Right atrium auricular region (tissue), 2 donors: Measurements from ENCODE around the gene CD72. TPM values are rescaled to one million over a fixed set of nuclear protein-coding genes. Genes with fewer than 3 reads are reported as not detected.
A peak's percentile ranks its signal among the peaks of the same experiment; 100 is the strongest.

ENCODE experiments used
- DNase-seq: peaks from one replicate; pipeline ENCODE4 v3.0.0-alpha.2; 2019; ENCODE audit warnings: low spot score
- H3K27ac ChIP-seq, 2 donors: fragments of 200-600 bp; sonication (generic); 1 replicate in 1 of 2; 2 replicates in 1 of 2; pipeline ENCODE4 v1.5.1; 2016 to 2019
- H3K27me3 ChIP-seq, 2 donors: fragments of 200-600 bp; sonication (generic); one replicate each; pipeline versions ENCODE4 v1.5.1 to v1.6.0; 2017 to 2019
- H3K36me3 ChIP-seq: fragments of 200-600 bp; sonication (generic); one replicate; pipeline ENCODE4 v1.5.1; 2016
- H3K4me1 ChIP-seq, 2 donors: fragments of 200-600 bp; sonication (generic); one replicate each; pipeline versions ENCODE4 v1.5.1 to v1.6.0; 2017 to 2019
- H3K4me3 ChIP-seq, 2 donors: fragments of 200-600 bp; sonication (generic); 1 replicate in 1 of 2; 2 replicates in 1 of 2; pipeline ENCODE4 v1.5.1; 2017 to 2019; ENCODE audit warnings: mild to moderate bottlenecking in 1 of 2, moderate library complexity in 1 of 2
- H3K9me3 ChIP-seq, 2 donors: fragments of 200-600 bp; sonication (generic); one replicate each; pipeline ENCODE4 v1.5.1; 2019
- total RNA-seq, 2 donors: library from RNA; depleted of rRNA; stranded (reverse); fragments of >200 nt; gene quantifications; one replicate each; pipeline ENCODE4 v1.1.0, GENCODE V29; 2016
- TF ChIP-seq, protein P1 (sequence below), 2 donors: fragments of 200-600 bp; sonication (generic); IDR thresholded peaks; one replicate each; pipeline ENCODE4 v1.5.1; 2019; ENCODE audit warnings: antibody characterized with exemption in 2 of 2

CD72 gene, protein sequence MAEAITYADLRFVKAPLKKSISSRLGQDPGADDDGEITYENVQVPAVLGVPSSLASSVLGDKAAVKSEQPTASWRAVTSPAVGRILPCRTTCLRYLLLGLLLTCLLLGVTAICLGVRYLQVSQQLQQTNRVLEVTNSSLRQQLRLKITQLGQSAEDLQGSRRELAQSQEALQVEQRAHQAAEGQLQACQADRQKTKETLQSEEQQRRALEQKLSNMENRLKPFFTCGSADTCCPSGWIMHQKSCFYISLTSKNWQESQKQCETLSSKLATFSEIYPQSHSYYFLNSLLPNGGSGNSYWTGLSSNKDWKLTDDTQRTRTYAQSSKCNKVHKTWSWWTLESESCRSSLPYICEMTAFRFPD
- total RNA-seq: 1 to 10 TPM in 1 of 2 donors, under 1 TPM in 1; 0.79 to 1.3 TPM

DNA sequence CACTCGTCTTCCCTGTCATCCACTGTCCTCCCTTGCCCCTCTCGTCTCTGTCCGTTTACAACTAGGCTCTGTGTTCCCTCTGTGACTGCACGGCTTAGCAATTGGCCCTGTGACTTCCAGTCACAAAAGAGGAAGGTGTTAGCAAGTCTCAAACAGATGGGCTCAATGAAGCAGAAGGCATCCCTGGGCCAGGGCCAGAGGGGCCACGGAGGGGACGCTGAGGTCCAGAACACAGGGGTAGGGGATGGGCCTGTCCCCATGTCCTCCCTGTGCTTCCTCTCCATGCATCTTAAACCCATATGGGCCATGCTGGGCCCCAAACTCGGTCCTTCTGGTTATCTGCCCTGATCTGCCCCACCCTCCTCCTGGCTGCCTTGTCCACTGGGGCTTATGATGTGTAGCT, at the start of gene CD72:
Gene CD72, minus strand, starts transcription at position 89 of the 403 bp plus-strand sequence. CDS start 110 bp downstream, outside the sequence.
- Histone ChIP-seq H3K9me3 (no peaks in the 10 kb centered on the region), H3K27me3 (no peaks in the 10 kb centered on the region), H3K27ac (no peak within 1 kb of the TSS), H3K4me1 (peaks cover 0 to 13% of the 10 kb centered on the region in 2 donors), H3K4me3 (peak within 1 kb of the TSS; percentile 31 to 50), H3K36me3 (no peaks in the 10 kb centered on the region)
- TF ChIP-seq, protein P1, sequence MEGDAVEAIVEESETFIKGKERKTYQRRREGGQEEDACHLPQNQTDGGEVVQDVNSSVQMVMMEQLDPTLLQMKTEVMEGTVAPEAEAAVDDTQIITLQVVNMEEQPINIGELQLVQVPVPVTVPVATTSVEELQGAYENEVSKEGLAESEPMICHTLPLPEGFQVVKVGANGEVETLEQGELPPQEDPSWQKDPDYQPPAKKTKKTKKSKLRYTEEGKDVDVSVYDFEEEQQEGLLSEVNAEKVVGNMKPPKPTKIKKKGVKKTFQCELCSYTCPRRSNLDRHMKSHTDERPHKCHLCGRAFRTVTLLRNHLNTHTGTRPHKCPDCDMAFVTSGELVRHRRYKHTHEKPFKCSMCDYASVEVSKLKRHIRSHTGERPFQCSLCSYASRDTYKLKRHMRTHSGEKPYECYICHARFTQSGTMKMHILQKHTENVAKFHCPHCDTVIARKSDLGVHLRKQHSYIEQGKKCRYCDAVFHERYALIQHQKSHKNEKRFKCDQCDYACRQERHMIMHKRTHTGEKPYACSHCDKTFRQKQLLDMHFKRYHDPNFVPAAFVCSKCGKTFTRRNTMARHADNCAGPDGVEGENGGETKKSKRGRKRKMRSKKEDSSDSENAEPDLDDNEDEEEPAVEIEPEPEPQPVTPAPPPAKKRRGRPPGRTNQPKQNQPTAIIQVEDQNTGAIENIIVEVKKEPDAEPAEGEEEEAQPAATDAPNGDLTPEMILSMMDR (IDR thresholded peaks at IDR 0.05): no peak
- DNase-seq: no peak

DNA sequence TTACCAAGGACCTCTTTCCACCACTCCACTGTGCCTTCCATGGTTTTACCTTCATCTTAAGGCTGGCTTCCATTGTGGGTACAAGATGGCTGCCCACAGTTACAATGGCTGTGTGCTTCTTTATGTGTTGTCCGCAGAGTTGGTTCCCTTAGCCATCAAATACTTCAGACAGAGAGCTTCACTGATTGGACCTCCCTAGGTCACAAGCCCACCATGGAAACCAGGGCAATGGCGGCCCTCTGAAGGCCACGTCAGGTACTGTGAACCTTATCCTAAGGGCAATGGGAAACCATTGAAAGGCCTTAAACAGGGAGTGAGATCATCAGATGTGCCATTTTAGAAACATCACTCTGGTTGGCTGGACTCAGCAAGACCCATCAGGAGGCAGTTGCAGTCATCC, 49.7 kb upstream of the CD72 start:
- peaks cover 0 to 12% of the 10 kb centered on the region in 2 donors for H3K4me1 ChIP-seq
- H3K27ac ChIP-seq: no peak overlapping the region
- H3K27me3 ChIP-seq: no peaks in the 10 kb centered on the region
- TF ChIP-seq, protein P1 (IDR thresholded peaks at IDR 0.05): no peak
- no peaks in the 10 kb centered on the region for H3K36me3 ChIP-seq
- no peaks in the 10 kb centered on the region for H3K9me3 ChIP-seq
- no peak for DNase-seq
- no peak overlapping the region for H3K4me3 ChIP-seq

DNA sequence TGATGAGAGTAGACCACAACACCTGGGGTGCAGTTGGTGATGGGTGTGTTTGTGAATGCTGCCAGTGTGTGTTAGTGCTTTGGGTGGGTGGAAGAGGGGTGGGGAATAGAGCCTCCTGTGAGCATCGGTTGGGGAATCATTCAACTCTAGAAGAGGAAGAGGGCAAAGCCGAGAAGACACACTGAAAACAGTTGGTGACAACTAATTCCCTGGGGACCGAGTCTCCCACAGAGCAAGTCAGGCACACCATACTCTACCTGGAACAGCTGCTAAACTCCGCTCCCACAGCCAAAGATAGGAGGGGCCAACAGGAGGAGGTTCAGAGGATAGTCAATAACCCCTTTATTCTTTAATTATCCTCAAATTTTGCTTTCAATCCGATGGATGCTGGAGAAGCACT, 48.3 kb upstream of the CD72 start:
- no peak for DNase-seq
- Histone ChIP-seq H3K9me3 (no peaks in the 10 kb centered on the region), H3K27me3 (no peaks in the 10 kb centered on the region), H3K4me1 (peaks cover 0 to 17% of the 10 kb centered on the region in 2 donors), H3K27ac (no peak overlapping the region), H3K36me3 (no peaks in the 10 kb centered on the region), H3K4me3 (no peak overlapping the region)
- TF ChIP-seq, protein P1 (IDR thresholded peaks at IDR 0.05): no peak

DNA sequence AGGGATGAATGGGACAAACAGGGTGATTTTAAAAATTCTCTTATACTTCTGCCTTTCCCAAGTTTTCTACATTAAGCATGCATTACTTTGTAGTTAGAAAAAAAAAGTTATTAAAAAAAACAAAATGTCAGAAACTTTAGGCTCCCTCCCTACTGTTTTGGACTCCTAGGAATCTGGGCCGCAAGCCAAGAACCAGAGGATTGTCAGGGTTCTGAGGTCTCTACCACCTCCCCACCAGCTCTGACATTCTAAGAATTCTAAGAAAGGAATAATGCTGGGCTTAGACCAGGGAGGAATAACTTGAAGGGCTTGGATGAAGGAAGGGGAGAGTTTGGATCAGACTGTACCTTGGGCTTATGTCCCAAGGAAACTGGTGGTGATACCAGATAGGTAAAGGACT, 47.8 kb upstream of the CD72 start:
- DNase-seq: no peak
- Histone ChIP-seq H3K4me1 (peaks cover 0 to 22% of the 10 kb centered on the region in 2 donors), H3K27me3 (no peaks in the 10 kb centered on the region), H3K36me3 (peaks cover under 1% of the 10 kb centered on the region), H3K4me3 (no peak overlapping the region), H3K27ac (no peak overlapping the region), H3K9me3 (no peaks in the 10 kb centered on the region)
- TF ChIP-seq, protein P1 (IDR thresholded peaks at IDR 0.05): no peak

DNA sequence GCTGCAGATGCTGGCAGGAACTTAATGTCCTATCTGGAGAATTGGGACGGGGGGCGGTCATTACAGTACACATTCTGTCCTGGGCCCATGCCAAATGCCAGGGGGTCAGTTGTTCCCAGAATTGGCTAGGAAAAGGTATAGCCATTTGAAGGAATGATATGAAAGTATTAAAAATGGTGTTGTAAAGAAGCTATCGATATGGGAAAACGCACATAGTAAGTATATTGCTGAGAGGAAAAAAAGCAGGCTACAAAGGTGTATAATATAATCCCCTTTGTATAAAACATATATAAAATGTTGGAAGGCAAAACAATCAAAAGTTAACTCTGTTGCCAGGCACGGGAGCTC, 47.2 kb upstream of the CD72 start:
- H3K27ac ChIP-seq: peak overlapping the region; percentile 50 to 68
- peaks cover 6% of the 10 kb centered on the region for H3K36me3 ChIP-seq
- H3K4me1 ChIP-seq: peaks cover 0 to 28% of the 10 kb centered on the region in 2 donors
- no peaks in the 10 kb centered on the region for H3K27me3 ChIP-seq
- no peak for DNase-seq
- no peaks in the 10 kb centered on the region for H3K9me3 ChIP-seq
- peak overlapping the region; percentile 19 to 58 for H3K4me3 ChIP-seq
- TF ChIP-seq, protein P1 (IDR thresholded peaks at IDR 0.05): no peak
